ENCODE data around the gene OR8I2.
"Not testable (repeated sequence)": the region's sequence is repeated elsewhere in the genome, so short reads cannot be mapped to it uniquely, and the experiment has no call there.

OR8I2 gene

GRCh38 chr11:56093008-56093407, at the start of gene OR8I2:
Gene OR8I2, plus strand, starts transcription at chr11:56093308. Its CDS starts 0 bp downstream, at chr11:56093308.
- no peak for DNase-seq

- DNase-seq: no peak
Observed at GRCh38 chr11:56045538-56045937, 47.6 kb upstream of the OR8I2 start.

GRCh38 chr11:56048480-56048879, 44.6 kb upstream of the OR8I2 start:
- DNase-seq: no peak

- no peak for DNase-seq
Observed at GRCh38 chr11:56049487-56049886, 43.6 kb upstream of the OR8I2 start.

GRCh38 chr11:56056366-56056765, 36.7 kb upstream of the OR8I2 start:
- not testable (repeated sequence) for DNase-seq

- not testable (repeated sequence) for DNase-seq
Observed at GRCh38 chr11:56057661-56058237, 35.4 kb upstream of the OR8I2 start.

GRCh38 chr11:56058260-56058780, 34.8 kb upstream of the OR8I2 start:
- not testable (repeated sequence) for DNase-seq

- DNase-seq: no peak
Observed at GRCh38 chr11:56066980-56067379, 26.1 kb upstream of the OR8I2 start.

- no peak for DNase-seq
Observed at GRCh38 chr11:56089697-56090096, 3.4 kb upstream of the OR8I2 start.

GRCh38 chr11:56103210-56103737, 10.2 kb downstream of the OR8I2 start, which contains the start of gene OR8H2:
Gene OR8H2, plus strand, starts transcription at chr11:56103687. Its CDS starts 1,356 bp downstream, at chr11:56105043.
- no peak for DNase-seq

GRCh38 chr11:56122073-56122472, 29.0 kb downstream of the OR8I2 start, which contains the start of gene OR8H3:
Gene OR8H3, plus strand, starts transcription at chr11:56122373. Its CDS starts 0 bp downstream, at chr11:56122373.
- no peak for DNase-seq

GRCh38 chr11:56140151-56140661, 47.1 kb downstream of the OR8I2 start, which contains the start of gene OR8J3:
Gene OR8J3, minus strand, starts transcription at chr11:56140201. Its CDS starts 2,483 bp downstream, at chr11:56137718.
- no peak for DNase-seq

GRCh38 chr11:56143681-56144080, 50.6 kb downstream of the OR8I2 start:
- not testable (repeated sequence) for DNase-seq

Data from activated gamma-delta T cell treated with Interleukin-2 at 50 U/mL for 16 hours (primary cell).